Right lobe of liver (tissue), 6 donors: ENCODE measurements around the gene PEX13. TPM values are rescaled to one million over a fixed set of nuclear protein-coding genes. Genes with fewer than 3 reads are reported as not detected.

Source experiments
- ATAC-seq, 4 donors: fragments of 200-7000 bp; cut with Tn5 transposase; one replicate each; pipeline ENCODE4 v1.9.1; 2020; ENCODE audit warnings: mild to moderate bottlenecking in 4 of 4, moderate library complexity in 4 of 4
- DNase-seq, 3 donors: peaks; one replicate each; pipeline ENCODE4 v3.0.0-alpha.2; 2020
- H3K27ac ChIP-seq, 3 donors: fragments of 200-600 bp; one replicate each; pipeline ENCODE4 v1.8.0; 2022
- H3K27me3 ChIP-seq, 2 donors: fragments of 200-600 bp; one replicate each; pipeline ENCODE4 v1.8.0; 2022
- H3K36me3 ChIP-seq, 4 donors: fragments of 200-600 bp; sonication (generic) in 1 of 4; one replicate each; pipeline versions ENCODE4 v1.5.1 to v1.8.0; 2017 to 2022; ENCODE audit warnings: control low read depth in 1 of 4
- H3K4me1 ChIP-seq, 4 donors: fragments of 200-600 bp; sonication (generic) in 1 of 4; one replicate each; pipeline versions ENCODE4 v1.5.1 to v1.8.0; 2017 to 2022; ENCODE audit warnings: control low read depth in 1 of 4
- H3K4me3 ChIP-seq, 3 donors: fragments of 200-600 bp; one replicate each; pipeline ENCODE4 v1.8.0; 2022
- H3K9me3 ChIP-seq, 4 donors: fragments of 200-600 bp; sonication (generic) in 1 of 4; one replicate each; pipeline versions ENCODE4 v1.5.1 to v1.8.0; 2017 to 2022; ENCODE audit warnings: control low read depth in 1 of 4
- POLR2A ChIP-seq: fragments of 450-650 bp; IDR thresholded peaks from one replicate; pipeline ENCODE4 v1.6.1; 2017; ENCODE audit warnings: antibody characterized with exemption, mild to moderate bottlenecking
- WGBS: methylation state at CpG from one replicate; pipeline ENCODE4 v1.1.6; 2018; ENCODE audit warnings: low coverage, low lambda C conversion rate; ENCODE audit not compliant: insufficient coverage; ENCODE audit errors: missing lambda C conversion rate; 5-methylcytosine and 5-hydroxymethylcytosine counted together
- intact Hi-C, 2 donors: fragments of 100-400 bp; cut with DNase I; formaldehyde crosslinking; loops; one replicate each; pipeline versions ENCODE4 v1.11.2 to v1.14.1; 2022
- total RNA-seq, 6 experiments: library from RNA; depleted of rRNA in 2 of 6; stranded (reverse); fragments of >200 nt in 2 of 6; fragmentation: NEBNext Ultra II Directional in 3 of 6; extraction: Animal tissue kit (Norgen Biotek cat#: 25700) in 3 of 6; gene quantifications; one replicate each; pipeline versions ENCODE4 v1.1.0 to v1.2.4, GENCODE V29; 2016 to 2023
- TF ChIP-seq, protein P1 (sequence below), 4 donors: fragments of 200-600 bp in 3 of 4; fragments of 450-650 bp in 1 of 4; IDR thresholded peaks; one replicate each; pipeline versions ENCODE4 v1.5.1 to v1.8.0; 2016 to 2022; ENCODE audit warnings: antibody characterized with exemption in 4 of 4, mild to moderate bottlenecking in 2 of 4
- donor health status: DM: no; HTN: yes; CAD: no.
- donor health status: DM: no; HTN: no; CAD: no.
- donor health status: DM: no; HTN: no; CAD: no.
- donor health status: DM: no; HTN: yes; CAD: no.
- donor health status: DM: no; HTN: yes; CAD: no.

PEX13 gene
- total RNA-seq, 6 experiments from 2014 or later: 23.0 to 34.3 (median 26.3) TPM

DNA sequence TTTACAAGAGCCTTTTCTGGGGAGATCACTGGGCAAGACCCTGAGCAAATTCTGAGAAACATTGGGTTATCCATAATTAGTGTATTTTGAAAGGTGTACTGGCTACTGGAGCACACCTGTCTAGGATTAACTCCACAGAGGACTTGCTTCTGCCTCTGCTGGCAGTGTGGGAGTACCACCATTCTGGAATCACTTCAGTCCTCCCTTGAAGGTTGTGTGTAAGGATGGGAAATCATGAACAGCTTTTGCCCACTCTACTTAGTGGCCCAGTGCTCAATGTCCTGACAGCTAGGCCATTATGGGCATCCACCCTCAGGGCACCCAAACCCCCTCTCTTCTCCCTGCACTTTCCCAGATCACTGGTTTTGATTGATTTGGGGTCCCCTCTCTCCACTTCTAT lies 40.0 kb downstream of the PEX13 start:
- intact Hi-C loops: no loop called here
- Histone ChIP-seq H3K4me3 (no peak overlapping the region), H3K9me3 (no peaks in the 10 kb centered on the region), H3K4me1 (no peaks in the 10 kb centered on the region), H3K27ac (no peak overlapping the region), H3K27me3 (no peaks in the 10 kb centered on the region), H3K36me3 (peaks cover 0 to 13% (median 0%) of the 10 kb centered on the region in 4 donors)
- TF ChIP-seq POLR2A: no peak
- TF ChIP-seq, protein P1, sequence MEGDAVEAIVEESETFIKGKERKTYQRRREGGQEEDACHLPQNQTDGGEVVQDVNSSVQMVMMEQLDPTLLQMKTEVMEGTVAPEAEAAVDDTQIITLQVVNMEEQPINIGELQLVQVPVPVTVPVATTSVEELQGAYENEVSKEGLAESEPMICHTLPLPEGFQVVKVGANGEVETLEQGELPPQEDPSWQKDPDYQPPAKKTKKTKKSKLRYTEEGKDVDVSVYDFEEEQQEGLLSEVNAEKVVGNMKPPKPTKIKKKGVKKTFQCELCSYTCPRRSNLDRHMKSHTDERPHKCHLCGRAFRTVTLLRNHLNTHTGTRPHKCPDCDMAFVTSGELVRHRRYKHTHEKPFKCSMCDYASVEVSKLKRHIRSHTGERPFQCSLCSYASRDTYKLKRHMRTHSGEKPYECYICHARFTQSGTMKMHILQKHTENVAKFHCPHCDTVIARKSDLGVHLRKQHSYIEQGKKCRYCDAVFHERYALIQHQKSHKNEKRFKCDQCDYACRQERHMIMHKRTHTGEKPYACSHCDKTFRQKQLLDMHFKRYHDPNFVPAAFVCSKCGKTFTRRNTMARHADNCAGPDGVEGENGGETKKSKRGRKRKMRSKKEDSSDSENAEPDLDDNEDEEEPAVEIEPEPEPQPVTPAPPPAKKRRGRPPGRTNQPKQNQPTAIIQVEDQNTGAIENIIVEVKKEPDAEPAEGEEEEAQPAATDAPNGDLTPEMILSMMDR (IDR thresholded peaks at IDR 0.05): no peak
- DNase-seq: no peak
- ATAC-seq: no peak

DNA sequence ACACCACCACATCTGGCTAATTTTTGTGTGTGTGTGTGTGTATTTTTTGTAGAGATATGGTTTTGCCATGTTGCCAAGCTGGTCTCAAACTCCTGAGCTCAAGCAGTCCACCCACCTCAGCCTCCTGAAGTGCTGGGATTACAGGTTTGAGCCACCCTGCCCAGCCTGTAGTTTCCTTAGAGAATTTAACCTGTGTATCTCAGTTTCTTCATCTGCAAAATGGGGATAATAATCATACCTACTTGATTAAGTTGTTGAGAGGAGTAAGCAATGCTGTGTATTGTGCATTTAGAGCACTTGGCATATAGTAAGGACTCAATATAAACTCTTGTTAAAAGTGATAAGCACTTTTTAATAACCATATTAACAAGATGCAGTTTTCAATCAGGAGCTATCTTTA lies 41.9 kb downstream of the PEX13 start:
- Histone ChIP-seq H3K4me1 (no peaks in the 10 kb centered on the region), H3K27ac (no peak overlapping the region), H3K4me3 (no peak overlapping the region), H3K9me3 (no peaks in the 10 kb centered on the region), H3K36me3 (peaks cover 0 to 6% (median 0%) of the 10 kb centered on the region in 4 donors), H3K27me3 (no peaks in the 10 kb centered on the region)
- TF ChIP-seq, protein P1 (IDR thresholded peaks at IDR 0.05): no peak
- TF ChIP-seq POLR2A: no peak
- no peak for ATAC-seq
- DNase-seq: no peak
- intact Hi-C loops: no loop called here

DNA sequence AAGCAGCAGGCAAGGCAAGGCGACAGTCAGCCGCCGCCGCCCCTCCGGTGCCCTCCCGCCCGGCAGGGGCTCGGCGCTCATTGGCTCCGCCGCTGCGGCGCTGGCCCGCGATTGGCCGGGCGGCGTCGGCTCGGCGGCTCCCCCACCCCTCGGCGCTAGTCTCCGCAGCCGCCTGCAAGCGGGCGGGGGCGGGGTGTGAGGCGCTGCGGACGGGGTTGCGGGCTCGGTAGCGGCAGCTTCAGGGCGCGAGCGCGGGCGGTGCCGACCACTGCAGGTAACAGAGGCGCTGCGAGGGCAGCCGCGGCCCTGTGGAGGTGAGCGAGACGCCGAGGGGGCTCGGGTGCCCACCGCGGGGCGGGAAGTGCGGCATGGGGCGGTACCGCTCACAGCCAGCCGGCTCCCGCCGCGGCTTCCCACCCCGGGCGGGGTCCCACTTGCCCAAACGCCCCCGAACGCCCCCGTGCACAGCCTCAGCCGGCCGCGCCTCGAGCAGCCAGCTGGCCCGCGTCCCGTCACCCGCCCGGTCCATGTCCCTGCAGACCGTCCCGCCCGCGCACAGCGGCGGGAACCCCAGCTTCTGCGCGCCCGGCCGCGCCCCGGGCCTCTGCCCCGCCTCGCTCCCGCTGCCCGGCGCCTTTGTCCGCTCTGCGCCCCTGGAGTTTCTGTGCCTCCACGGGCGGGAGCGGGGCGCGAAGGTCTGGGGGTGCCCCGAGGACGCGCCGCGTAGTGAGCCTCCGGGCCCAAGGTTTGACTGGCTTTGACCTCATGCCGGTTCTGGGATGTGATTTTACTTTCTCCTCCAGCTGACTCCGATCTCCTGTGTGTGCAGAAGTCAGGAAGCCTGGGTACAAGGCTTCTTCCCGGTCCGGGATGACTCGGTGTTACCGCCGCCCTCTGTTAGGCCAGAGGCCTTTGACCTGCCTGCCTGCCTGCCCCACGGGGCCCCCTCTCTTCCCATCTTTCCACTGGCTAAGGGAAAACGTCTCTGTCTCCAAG lies 48.5 kb downstream of the PEX13 start, which contains the start of gene SANBR:
Gene SANBR, plus strand, starts transcription at position 158 of the 996 bp plus-strand sequence. CDS start 4,480 bp downstream, outside the sequence.
- DNase-seq (peak; percentile 89 to 91 (median 89)), ATAC-seq (peak; percentile 97 to 99 (median 98))
- WGBS: 1% methylated on average over 29 of the region's 112 CpGs
- Histone ChIP-seq H3K36me3 (no peaks in the 10 kb centered on the region), H3K4me1 (peaks cover 0 to 12% (median 0%) of the 10 kb centered on the region in 4 donors), H3K27ac (peak within 1 kb of the TSS; percentile 29 to 78 (median 57)), H3K4me3 (peak within 1 kb of the TSS; percentile 79 to 83 (median 80)), H3K27me3 (no peaks in the 10 kb centered on the region), H3K9me3 (no peaks in the 10 kb centered on the region)
- intact Hi-C loops: no loop called here
- TF ChIP-seq POLR2A: peak; percentile 61
- TF ChIP-seq, protein P1 (IDR thresholded peaks at IDR 0.05): peak in 1 of 4 donors; percentile 11

DNA sequence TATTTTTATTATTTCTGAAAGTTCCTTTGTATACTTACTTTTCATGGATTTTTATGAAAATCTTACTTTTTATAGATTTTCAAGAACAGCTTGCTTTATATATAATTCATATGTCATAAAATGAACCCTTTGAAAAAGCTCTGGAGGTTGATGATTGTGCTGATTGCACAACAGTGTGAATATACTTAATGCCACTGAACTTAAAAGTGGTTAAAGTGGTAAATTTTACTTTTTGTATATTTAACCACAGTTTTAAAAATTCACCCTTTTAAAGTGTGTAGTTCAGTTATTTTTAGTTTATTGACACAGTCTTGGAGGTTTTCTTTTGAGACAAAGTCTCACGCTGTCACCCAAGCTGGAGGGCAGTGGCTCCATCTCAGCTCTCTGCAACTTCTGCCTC lies 56.6 kb downstream of the PEX13 start:
- Histone ChIP-seq H3K4me1 (no peaks in the 10 kb centered on the region), H3K27ac (no peak overlapping the region), H3K9me3 (no peaks in the 10 kb centered on the region), H3K4me3 (no peak overlapping the region), H3K36me3 (no peaks in the 10 kb centered on the region), H3K27me3 (no peaks in the 10 kb centered on the region)
- DNase-seq (no peak), ATAC-seq (no peak)
- intact Hi-C loops: no loop called here
- WGBS: 92% methylated on average over 1 of the region's 1 CpG
- TF ChIP-seq, protein P1 (IDR thresholded peaks at IDR 0.05): no peak
- TF ChIP-seq POLR2A: no peak
